Heart right ventricle (tissue), 16 donors: ENCODE data around the gene TXNRD1. TPM values are rescaled to one million over a fixed set of nuclear protein-coding genes. Genes with fewer than 3 reads are reported as not detected.
"Not testable (repeated sequence)": the region's sequence is repeated elsewhere in the genome, so short reads cannot be mapped to it uniquely, and the experiment has no call there.

ENCODE experiments used
- ATAC-seq, 8 donors: fragments of 200-7000 bp; cut with Tn5 transposase; one replicate each; pipeline ENCODE4 v1.9.1; 2020; ENCODE audit warnings: mild to moderate bottlenecking in 8 of 8, moderate library complexity in 8 of 8, moderate number of reproducible peaks in 1 of 8
- DNase-seq, 2 donors: peaks; one replicate each; pipeline ENCODE4 v3.0.0-alpha.2; 2020
- H3K27ac ChIP-seq, 10 donors: fragments of 200-600 bp; sonication (generic) in 2 of 10; one replicate each; pipeline versions ENCODE4 v1.5.0 to v1.8.0; 2020 to 2022; ENCODE audit warnings: mild to moderate bottlenecking in 3 of 10
- H3K27me3 ChIP-seq, 7 donors: fragments of 200-600 bp; one replicate each; pipeline ENCODE4 v1.8.0; 2021 to 2022; ENCODE audit warnings: mild to moderate bottlenecking in 2 of 7
- H3K36me3 ChIP-seq, 9 donors: fragments of 200-600 bp; sonication (generic) in 1 of 9; one replicate each; pipeline versions ENCODE4 v1.5.0 to v1.8.0; 2020 to 2022; ENCODE audit warnings: mild to moderate bottlenecking in 2 of 9
- H3K4me1 ChIP-seq, 9 donors: fragments of 200-600 bp; sonication (generic) in 1 of 9; one replicate each; pipeline versions ENCODE4 v1.5.0 to v1.8.0; 2020 to 2022; ENCODE audit warnings: mild to moderate bottlenecking in 4 of 9
- H3K4me3 ChIP-seq, 10 donors: fragments of 200-600 bp; sonication (generic) in 2 of 10; one replicate each; pipeline versions ENCODE4 v1.5.0 to v1.8.0; 2020 to 2022; ENCODE audit warnings: mild to moderate bottlenecking in 7 of 10, moderate library complexity in 2 of 10
- H3K9me3 ChIP-seq, 11 donors: fragments of 200-600 bp in 10 of 11; sonication (generic) in 2 of 11; one replicate each; pipeline versions ENCODE4 v1.5.0 to v1.8.0; 2013 to 2022; ENCODE audit warnings: mild to moderate bottlenecking in 2 of 11, control low read depth in 1 of 11, moderate library complexity in 1 of 11
- WGBS, 2 donors: extraction: QIAGEN DNeasy Blood & Tissue Kit; methylation state at CpG; one replicate each; pipeline ENCODE4 v1.1.7; 2013; ENCODE audit warnings: inconsistent platforms in 1 of 2; 5-methylcytosine and 5-hydroxymethylcytosine counted together
- intact Hi-C, 10 donors: fragments of 100-400 bp; cut with DNase I; formaldehyde crosslinking; loops; one replicate each; pipeline versions ENCODE4 v1.11.1 to v1.14.2; 2022
- polyA plus RNA-seq, 2 donors: library from polyadenylated mRNA; stranded (reverse); fragments of 200-250 nt; gene quantifications; one replicate each; pipeline ENCODE4 v1.2.3, GENCODE V29; 2013
- total RNA-seq, 10 donors: library from RNA; stranded (reverse); fragmentation: NEBNext Ultra II Directional in 3 of 10; extraction: Animal tissue kit (Norgen Biotek cat#: 25700) in 3 of 10; gene quantifications; one replicate each; pipeline versions ENCODE4 v1.2.1 to v1.2.4, GENCODE V29; 2021 to 2023
- TF ChIP-seq, protein P1 (sequence below), 9 donors: fragments of 200-600 bp; sonication (generic) in 2 of 9; IDR thresholded peaks; one replicate each; pipeline versions ENCODE4 v1.5.0 to v1.8.0; 2021 to 2022; ENCODE audit warnings: antibody characterized with exemption in 9 of 9, mild to moderate bottlenecking in 5 of 9, moderate library complexity in 1 of 9
- donor health status: Arrhythmogenic right ventricular cardiomyopathy.
- donor health status: ischemic (EF 13 %, LVEDD 7.1; RV severe dilation, severe dysfunction).
- donor health status: healthy with polysubstance abuse.
- donor health status: DM: no; HTN: yes; CAD: no.
- donor health status: DM: no; HTN: no; CAD: no.
- donor health status: ischemic (EF 25% LVEDD 6.9; RV normal size, moderate dysfunction).
- donor health status: ischemic (EF 25% LVEDD 5.7; RV mildly dilated, moderate dysfunction).
- donor health status: healthy.
- donor health status: DM: yes; HTN: yes; CAD: no.
- donor health status: Ischemic cardiomyopathy.
- donor health status: ischemic (EF 35%, LVEDD 5.7; RV mildly dilated, moderate dysfunction).
- donor health status: nonischemic (EF 11% LVEDD 7.7; RV severe dilation, severe dysfunction).
- donor health status: DM: yes; HTN: yes; CAD: no.
- donor health status: PGD.
- donor health status: ischemic (EF 29% LVEDD 5.4; RV normal size, mild dysfunction).
- donor health status: nonischemic (EF 23%, LVEDD 6.1; RV moderate dilation, normal function).

Gene TXNRD1
- total and polyA plus RNA-seq, 12 donors = 20.6 to 113 (median 79.5) TPM

DNA sequence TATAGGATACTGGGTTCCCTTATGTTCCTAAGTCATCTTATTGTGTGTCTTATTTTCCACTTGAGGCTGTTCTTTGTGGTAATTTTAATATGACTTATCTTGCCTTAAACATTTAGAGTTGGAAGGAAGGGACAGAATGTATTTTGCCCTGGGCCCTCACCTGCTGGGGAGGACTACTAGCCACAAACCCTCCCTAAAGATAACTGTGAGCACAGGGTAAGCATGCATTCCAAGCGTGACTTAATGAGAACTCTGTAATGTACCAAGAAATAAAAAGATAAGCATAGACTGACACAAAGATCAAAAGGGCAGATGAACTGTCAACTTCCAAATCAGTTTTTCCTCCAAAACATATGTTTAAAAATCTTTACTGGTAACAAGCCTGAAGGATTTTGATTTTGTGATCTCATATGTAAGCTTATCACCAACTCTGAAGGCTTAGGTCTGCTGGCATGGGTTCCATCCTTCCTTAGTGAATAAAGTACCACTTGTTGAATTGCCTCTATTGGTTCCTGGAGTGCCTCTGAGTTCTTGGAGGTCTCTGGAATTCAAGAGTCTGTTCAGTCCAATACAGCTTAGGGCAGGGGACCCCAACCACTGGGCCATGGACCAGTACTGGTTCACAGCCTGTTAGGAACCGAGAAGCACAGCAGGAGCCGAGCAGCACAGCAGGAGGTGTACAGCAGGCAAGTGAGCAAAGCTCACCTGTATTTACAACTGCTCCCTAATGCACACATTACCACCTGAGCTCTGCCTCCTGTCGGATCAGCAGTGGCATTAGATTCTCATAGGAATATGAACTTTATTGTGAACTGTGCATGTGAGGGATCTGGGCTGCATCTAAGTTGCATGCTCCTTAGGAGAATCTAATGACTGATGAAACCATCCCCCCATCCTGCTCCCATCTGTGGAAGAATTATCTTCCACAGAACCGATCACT is 47.8 kb upstream of the TXNRD1 start:
- no peak for DNase-seq
- 82 to 87% methylated on average over 5 of the region's 5 CpGs for WGBS, 2 donors
- no peaks in the 10 kb centered on the region for H3K27me3 ChIP-seq
- no peaks in the 10 kb centered on the region for H3K9me3 ChIP-seq
- ATAC-seq = no peak
- TF ChIP-seq, protein P1, sequence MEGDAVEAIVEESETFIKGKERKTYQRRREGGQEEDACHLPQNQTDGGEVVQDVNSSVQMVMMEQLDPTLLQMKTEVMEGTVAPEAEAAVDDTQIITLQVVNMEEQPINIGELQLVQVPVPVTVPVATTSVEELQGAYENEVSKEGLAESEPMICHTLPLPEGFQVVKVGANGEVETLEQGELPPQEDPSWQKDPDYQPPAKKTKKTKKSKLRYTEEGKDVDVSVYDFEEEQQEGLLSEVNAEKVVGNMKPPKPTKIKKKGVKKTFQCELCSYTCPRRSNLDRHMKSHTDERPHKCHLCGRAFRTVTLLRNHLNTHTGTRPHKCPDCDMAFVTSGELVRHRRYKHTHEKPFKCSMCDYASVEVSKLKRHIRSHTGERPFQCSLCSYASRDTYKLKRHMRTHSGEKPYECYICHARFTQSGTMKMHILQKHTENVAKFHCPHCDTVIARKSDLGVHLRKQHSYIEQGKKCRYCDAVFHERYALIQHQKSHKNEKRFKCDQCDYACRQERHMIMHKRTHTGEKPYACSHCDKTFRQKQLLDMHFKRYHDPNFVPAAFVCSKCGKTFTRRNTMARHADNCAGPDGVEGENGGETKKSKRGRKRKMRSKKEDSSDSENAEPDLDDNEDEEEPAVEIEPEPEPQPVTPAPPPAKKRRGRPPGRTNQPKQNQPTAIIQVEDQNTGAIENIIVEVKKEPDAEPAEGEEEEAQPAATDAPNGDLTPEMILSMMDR (IDR thresholded peaks at IDR 0.05) = no peak
- H3K27ac ChIP-seq = no peak overlapping the region
- H3K4me3 ChIP-seq = no peak overlapping the region
- H3K4me1 ChIP-seq = peaks cover 4 to 32% (median 18%) of the 10 kb centered on the region in 9 donors
- intact Hi-C loops = no loop called here
- H3K36me3 ChIP-seq = no peaks in the 10 kb centered on the region

DNA sequence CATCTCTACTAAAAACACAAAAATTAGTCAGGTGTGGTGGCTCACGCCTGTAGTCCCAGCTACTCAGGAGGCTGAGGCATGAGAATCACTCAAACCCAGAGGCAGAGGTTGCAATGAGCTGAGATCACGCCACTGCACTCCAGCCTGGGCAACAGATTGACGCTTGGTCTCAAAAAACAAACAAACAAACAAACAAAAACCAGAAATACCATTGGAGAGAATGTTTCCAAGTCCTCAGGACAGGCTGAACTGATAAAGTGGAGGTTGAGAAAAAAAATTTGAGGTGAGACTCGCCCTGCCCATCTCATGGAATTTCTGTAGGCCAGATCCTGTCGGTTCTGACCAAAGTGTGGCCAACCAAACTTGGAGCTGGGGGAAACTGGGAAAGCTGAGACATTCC is 47.0 kb upstream of the TXNRD1 start:
- TF ChIP-seq, protein P1 (IDR thresholded peaks at IDR 0.05) = no peak
- Histone ChIP-seq H3K27ac (no peak overlapping the region), H3K36me3 (no peaks in the 10 kb centered on the region), H3K9me3 (no peaks in the 10 kb centered on the region), H3K4me3 (no peak overlapping the region), H3K27me3 (no peaks in the 10 kb centered on the region), H3K4me1 (peaks cover 4 to 32% (median 18%) of the 10 kb centered on the region in 9 donors)
- ATAC-seq (no peak), DNase-seq (no peak)
- 84 to 93% methylated on average over 5 of the region's 5 CpGs for WGBS, 2 donors
- intact Hi-C loops = no loop called here

DNA sequence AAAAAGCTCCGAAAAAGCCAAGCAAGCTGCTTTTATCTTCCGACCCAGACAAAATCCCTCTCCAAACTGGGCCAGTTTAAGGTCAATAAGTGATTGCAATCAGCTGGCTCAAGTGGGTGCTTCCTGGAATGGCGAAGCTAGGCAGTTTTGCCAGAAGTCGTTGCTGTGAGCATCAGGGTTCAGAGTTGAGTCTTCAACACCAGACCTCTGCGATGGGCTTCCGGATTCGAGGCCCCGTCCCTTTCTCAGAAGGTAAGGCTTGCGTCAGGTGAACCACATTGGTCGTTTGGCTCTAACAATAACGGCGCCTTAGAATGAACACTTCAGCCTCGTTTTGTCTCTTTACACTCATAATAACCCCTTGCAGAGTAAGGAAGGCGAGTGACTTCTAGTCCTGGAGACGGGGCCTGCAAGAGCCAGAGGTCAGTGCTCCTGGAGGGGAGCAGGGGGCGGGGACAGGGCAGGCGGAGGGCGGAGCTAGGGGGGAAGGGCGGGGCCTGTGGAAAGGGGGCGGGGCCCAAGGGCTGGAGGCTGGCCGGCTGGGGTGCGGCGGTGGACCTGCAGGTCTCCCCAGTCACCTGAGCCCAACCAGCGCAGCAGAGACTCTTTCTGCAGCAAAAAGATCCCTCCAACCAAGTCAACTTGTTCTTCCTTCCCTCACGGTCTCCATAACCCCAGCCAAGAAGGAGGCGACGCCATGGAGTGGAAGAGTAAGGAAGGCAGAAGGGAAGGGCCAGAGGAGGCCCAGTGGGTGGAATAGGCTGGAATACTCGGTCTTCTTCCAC is 43.6 kb upstream of the TXNRD1 start:
- no peaks in the 10 kb centered on the region for H3K27me3 ChIP-seq
- peaks cover 0 to 7% (median 0%) of the 10 kb centered on the region in 9 donors for H3K4me1 ChIP-seq
- WGBS, 2 donors = 76 to 77% methylated on average over 25 to 28 of the region's 28 CpGs
- TF ChIP-seq, protein P1 (IDR thresholded peaks at IDR 0.05) = no peak
- no peaks in the 10 kb centered on the region for H3K9me3 ChIP-seq
- H3K36me3 ChIP-seq = no peaks in the 10 kb centered on the region
- peak in 1 of 8 donors; percentile 50 for ATAC-seq
- DNase-seq = no peak
- no peak overlapping the region for H3K27ac ChIP-seq
- H3K4me3 ChIP-seq = no peak overlapping the region
- intact Hi-C loops = no loop called here

DNA sequence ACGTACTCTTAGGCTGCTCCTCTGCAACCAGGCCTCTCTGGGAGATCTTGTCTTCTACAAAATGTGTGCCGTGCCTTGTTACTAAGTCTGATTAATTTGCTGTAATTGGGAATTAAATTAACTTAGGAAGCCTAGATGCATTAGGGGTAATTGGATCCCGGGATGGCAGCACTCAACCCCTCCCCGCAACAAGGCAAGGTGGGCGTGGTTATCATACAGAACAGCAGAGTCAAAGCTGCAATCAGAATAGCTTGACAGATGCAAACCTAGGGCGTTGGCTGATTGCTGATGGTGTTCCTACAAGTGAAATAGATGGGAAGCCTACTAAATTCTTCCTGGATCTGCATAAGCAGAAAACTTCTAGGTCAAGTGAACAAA is 43.0 kb upstream of the TXNRD1 start:
- TF ChIP-seq, protein P1 (IDR thresholded peaks at IDR 0.05) = no peak
- Histone ChIP-seq H3K27me3 (no peaks in the 10 kb centered on the region), H3K4me3 (no peak overlapping the region), H3K36me3 (no peaks in the 10 kb centered on the region), H3K9me3 (no peaks in the 10 kb centered on the region), H3K27ac (no peak overlapping the region), H3K4me1 (peaks cover 0 to 12% (median 1%) of the 10 kb centered on the region in 9 donors)
- ATAC-seq (no peak), DNase-seq (no peak)
- 90 to 94% methylated on average over 6 of the region's 6 CpGs for WGBS, 2 donors
- intact Hi-C loops = no loop called here

DNA sequence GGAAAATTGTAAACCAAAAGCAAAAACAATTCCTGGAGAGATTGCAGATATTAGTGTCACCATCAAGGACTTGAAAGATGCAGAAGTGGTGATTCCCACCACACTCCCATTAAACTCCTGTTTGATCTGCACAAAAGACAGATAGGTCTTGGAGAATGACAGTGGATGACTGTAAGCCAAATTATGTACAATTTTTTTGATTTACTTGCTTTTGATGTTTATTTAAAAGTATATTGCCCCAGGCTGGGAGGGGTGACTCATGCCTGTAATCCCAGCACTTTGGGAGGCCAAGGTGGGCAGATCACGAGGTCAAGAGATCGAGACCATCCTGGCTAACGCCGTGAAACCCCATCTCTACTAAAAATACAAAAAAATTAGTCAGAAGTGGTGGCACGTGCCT is 41.8 kb upstream of the TXNRD1 start:
- H3K9me3 ChIP-seq, DNase-seq, H3K27ac ChIP-seq, H3K36me3 ChIP-seq, H3K27me3 ChIP-seq, H3K4me3 ChIP-seq, intact Hi-C loops, ATAC-seq: not testable (repeated sequence)
- H3K4me1 ChIP-seq = peaks cover 3 to 25% (median 12%) of the 10 kb centered on the region in 9 donors
- WGBS, 2 donors = 93 to 97% methylated on average over 5 of the region's 5 CpGs
